HL-60 (cell line): ENCODE measurements around the gene SPTAN1.

Experiments
- GABPA ChIP-seq: IDR thresholded peaks from 2 replicates; pipeline ENCODE4 v1.6.1; 2012; ENCODE audit warnings: low read depth
- POLR2AphosphoS5 ChIP-seq: IDR thresholded peaks from 2 replicates; pipeline ENCODE4 v1.6.1; 2012; ENCODE audit warnings: low read depth
- SPI1 ChIP-seq: IDR thresholded peaks from 2 replicates; pipeline ENCODE4 v1.6.1; 2012; ENCODE audit warnings: low read depth, mild to moderate bottlenecking, borderline replicate concordance
- TF ChIP-seq, protein P1 (sequence below): IDR thresholded peaks from 2 replicates; pipeline ENCODE4 v1.6.1; 2012; ENCODE audit warnings: low read depth; ENCODE audit not compliant: insufficient replicate concordance
- TF ChIP-seq, protein P2 (sequence below): IDR thresholded peaks from one replicate; pipeline ENCODE4 v1.5.1; 2011; ENCODE audit warnings: low read length, control low read depth, inconsistent platforms; ENCODE audit not compliant: insufficient read depth

DNA sequence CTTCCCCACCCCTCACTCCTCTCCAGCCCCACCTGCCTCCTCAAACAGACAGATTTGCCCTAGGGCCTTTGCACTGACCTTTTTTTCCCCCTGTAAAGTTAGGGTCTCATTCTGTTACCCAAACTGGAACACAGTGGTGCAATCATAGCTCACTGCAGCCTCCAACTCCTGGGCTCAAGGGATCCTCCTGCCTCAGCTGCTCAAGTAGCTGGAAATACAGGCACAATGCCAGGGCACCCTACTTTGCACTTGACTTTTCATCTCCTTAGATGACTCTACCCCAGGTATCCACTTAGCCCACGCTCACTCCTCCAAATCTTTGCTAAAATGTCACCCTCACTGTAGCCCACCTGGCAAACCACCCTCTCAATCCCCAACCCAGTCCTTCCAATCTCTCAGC lies 102.1 kb downstream of the SPTAN1 start:
- TF ChIP-seq, protein P1, sequence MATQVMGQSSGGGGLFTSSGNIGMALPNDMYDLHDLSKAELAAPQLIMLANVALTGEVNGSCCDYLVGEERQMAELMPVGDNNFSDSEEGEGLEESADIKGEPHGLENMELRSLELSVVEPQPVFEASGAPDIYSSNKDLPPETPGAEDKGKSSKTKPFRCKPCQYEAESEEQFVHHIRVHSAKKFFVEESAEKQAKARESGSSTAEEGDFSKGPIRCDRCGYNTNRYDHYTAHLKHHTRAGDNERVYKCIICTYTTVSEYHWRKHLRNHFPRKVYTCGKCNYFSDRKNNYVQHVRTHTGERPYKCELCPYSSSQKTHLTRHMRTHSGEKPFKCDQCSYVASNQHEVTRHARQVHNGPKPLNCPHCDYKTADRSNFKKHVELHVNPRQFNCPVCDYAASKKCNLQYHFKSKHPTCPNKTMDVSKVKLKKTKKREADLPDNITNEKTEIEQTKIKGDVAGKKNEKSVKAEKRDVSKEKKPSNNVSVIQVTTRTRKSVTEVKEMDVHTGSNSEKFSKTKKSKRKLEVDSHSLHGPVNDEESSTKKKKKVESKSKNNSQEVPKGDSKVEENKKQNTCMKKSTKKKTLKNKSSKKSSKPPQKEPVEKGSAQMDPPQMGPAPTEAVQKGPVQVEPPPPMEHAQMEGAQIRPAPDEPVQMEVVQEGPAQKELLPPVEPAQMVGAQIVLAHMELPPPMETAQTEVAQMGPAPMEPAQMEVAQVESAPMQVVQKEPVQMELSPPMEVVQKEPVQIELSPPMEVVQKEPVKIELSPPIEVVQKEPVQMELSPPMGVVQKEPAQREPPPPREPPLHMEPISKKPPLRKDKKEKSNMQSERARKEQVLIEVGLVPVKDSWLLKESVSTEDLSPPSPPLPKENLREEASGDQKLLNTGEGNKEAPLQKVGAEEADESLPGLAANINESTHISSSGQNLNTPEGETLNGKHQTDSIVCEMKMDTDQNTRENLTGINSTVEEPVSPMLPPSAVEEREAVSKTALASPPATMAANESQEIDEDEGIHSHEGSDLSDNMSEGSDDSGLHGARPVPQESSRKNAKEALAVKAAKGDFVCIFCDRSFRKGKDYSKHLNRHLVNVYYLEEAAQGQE: no peak
- TF ChIP-seq, protein P2, sequence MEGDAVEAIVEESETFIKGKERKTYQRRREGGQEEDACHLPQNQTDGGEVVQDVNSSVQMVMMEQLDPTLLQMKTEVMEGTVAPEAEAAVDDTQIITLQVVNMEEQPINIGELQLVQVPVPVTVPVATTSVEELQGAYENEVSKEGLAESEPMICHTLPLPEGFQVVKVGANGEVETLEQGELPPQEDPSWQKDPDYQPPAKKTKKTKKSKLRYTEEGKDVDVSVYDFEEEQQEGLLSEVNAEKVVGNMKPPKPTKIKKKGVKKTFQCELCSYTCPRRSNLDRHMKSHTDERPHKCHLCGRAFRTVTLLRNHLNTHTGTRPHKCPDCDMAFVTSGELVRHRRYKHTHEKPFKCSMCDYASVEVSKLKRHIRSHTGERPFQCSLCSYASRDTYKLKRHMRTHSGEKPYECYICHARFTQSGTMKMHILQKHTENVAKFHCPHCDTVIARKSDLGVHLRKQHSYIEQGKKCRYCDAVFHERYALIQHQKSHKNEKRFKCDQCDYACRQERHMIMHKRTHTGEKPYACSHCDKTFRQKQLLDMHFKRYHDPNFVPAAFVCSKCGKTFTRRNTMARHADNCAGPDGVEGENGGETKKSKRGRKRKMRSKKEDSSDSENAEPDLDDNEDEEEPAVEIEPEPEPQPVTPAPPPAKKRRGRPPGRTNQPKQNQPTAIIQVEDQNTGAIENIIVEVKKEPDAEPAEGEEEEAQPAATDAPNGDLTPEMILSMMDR: no peak
- TF ChIP-seq POLR2AphosphoS5 (no peak), GABPA (no peak), SPI1 (no peak)
